Spleen (tissue), 11 donors: Measurements from ENCODE around the gene RGS6. TPM values are rescaled to one million over a fixed set of nuclear protein-coding genes. Genes with fewer than 3 reads are reported as not detected.

ENCODE experiments used
- DNase-seq: peaks from one replicate; pipeline ENCODE4 v3.0.0-alpha.2; 2020
- H3K27ac ChIP-seq, 8 donors: fragments of 200-600 bp; sonication (generic) in 7 of 8; 1 replicate in 4 of 8; 2 replicates in 4 of 8; pipeline versions ENCODE4 v1.5.0 to v1.8.0; 2016 to 2021; ENCODE audit warnings: inconsistent platforms in 4 of 8, mild to moderate bottlenecking in 4 of 8, moderate library complexity in 1 of 8
- H3K27me3 ChIP-seq, 7 donors: fragments of 200-600 bp; sonication (generic) in 6 of 7; replicated peaks in 1 of 7; 1 replicate in 4 of 7; 2 replicates in 3 of 7; pipeline versions ENCODE4 v1.5.0 to v1.8.0; 2016 to 2021; ENCODE audit warnings: inconsistent platforms in 3 of 7, mild to moderate bottlenecking in 1 of 7
- H3K36me3 ChIP-seq, 6 donors: fragments of 200-600 bp; sonication (generic) in 5 of 6; 1 replicate in 4 of 6; 2 replicates in 2 of 6; pipeline versions ENCODE4 v1.5.0 to v1.8.0; 2016 to 2021; ENCODE audit warnings: inconsistent platforms in 2 of 6
- H3K4me1 ChIP-seq, 6 donors: fragments of 200-600 bp; sonication (generic) in 5 of 6; 1 replicate in 3 of 6; 2 replicates in 3 of 6; pipeline versions ENCODE4 v1.5.0 to v1.8.0; 2016 to 2021; ENCODE audit warnings: inconsistent platforms in 3 of 6
- H3K4me3 ChIP-seq, 8 donors: fragments of 200-600 bp; sonication (generic) in 7 of 8; 1 replicate in 4 of 8; 2 replicates in 4 of 8; pipeline versions ENCODE4 v1.5.0 to v1.8.0; 2016 to 2021; ENCODE audit warnings: inconsistent platforms in 4 of 8, mild to moderate bottlenecking in 4 of 8, moderate library complexity in 2 of 8
- H3K9me3 ChIP-seq, 8 donors: fragments of 200-600 bp; sonication (generic) in 7 of 8; 1 replicate in 4 of 8; 2 replicates in 4 of 8; pipeline versions ENCODE4 v1.5.0 to v1.8.0; 2016 to 2021; ENCODE audit warnings: inconsistent platforms in 4 of 8
- CTCF ChIP-seq, 11 experiments: fragments of 200-600 bp in 7 of 11; fragments of 450-650 bp in 4 of 11; sonication (generic) in 4 of 11; IDR thresholded peaks in 8 of 11; conservative IDR thresholded peaks in 3 of 11; 1 replicate in 7 of 11; 2 replicates in 4 of 11; pipeline versions ENCODE4 v1.4.0 to v1.8.0; 2016 to 2021; ENCODE audit warnings: antibody characterized with exemption in 11 of 11, inconsistent platforms in 4 of 11, mild to moderate bottlenecking in 1 of 11
- POLR2A ChIP-seq, 3 donors: fragments of 450-650 bp; IDR thresholded peaks; one replicate each; pipeline ENCODE4 v1.5.1; 2017; ENCODE audit warnings: antibody characterized with exemption in 3 of 3, mild to moderate bottlenecking in 1 of 3
- POLR2AphosphoS5 ChIP-seq, 3 donors: sonication (generic); formaldehyde crosslinking; IDR thresholded peaks; one replicate each; pipeline ENCODE4 v1.5.1; 2017; ENCODE audit warnings: antibody characterized with exemption in 3 of 3
- WGBS, 5 donors: extraction: QIAGEN DNeasy Blood & Tissue Kit in 3 of 5; methylation state at CpG; one replicate each; pipeline versions ENCODE4 v1.1.5 to v1.1.7; 2013 to 2018; 5-methylcytosine and 5-hydroxymethylcytosine counted together
- intact Hi-C: fragments of 100-400 bp; cut with DNase I; formaldehyde crosslinking; loops from one replicate; pipeline ENCODE4 v1.15.0; 2023; ENCODE audit warnings: low total_unique reads
- polyA plus RNA-seq, 3 donors: library from polyadenylated mRNA; stranded (reverse); fragments of 200-250 nt; gene quantifications; one replicate each; pipeline ENCODE4 v1.2.1, GENCODE V29; 2013
- total RNA-seq, 7 donors: library from RNA; depleted of rRNA in 3 of 7; stranded (reverse); fragments of >200 nt in 3 of 7; fragmentation: NEBNext Ultra II Directional in 4 of 7; extraction: Animal tissue kit (Norgen Biotek cat#: 25700) in 4 of 7; gene quantifications; one replicate each; pipeline versions ENCODE4 v1.1.0 to v1.2.1, GENCODE V29; 2016 to 2021
- donor health status: healthy with polysubstance abuse.
- donor health status: DM: no; HTN: no; CAD: no; lungs with moderate emphysema.
- donor health status: DM: no; HTN: no; CAD: no.
- donor health status: Bipolar disorder and iron deficiency.
- donor health status: healthy.
- donor health status: DM: no; HTN: no; CAD: no.
- donor health status: DM: yes; HTN: yes; CAD: no.

Gene RGS6
- total and polyA plus RNA-seq, 10 donors = 0.20 to 8.1 (median 2.3) TPM

GRCh38 chr14:72053651-72054050 is 121.4 kb downstream of the RGS6 start:
- Histone ChIP-seq H3K27ac (no peak overlapping the region), H3K36me3 (no peaks in the 10 kb centered on the region), H3K9me3 (no peaks in the 10 kb centered on the region), H3K27me3 (peaks cover 0 to 20% (median 0%) of the 10 kb centered on the region in 7 donors), H3K4me1 (no peaks in the 10 kb centered on the region), H3K4me3 (no peak overlapping the region)
- 63 to 83% (median 75%) methylated on average over 3 of the region's 3 CpGs for WGBS, 5 donors
- intact Hi-C loops = no loop called here
- DNase-seq = no peak
- TF ChIP-seq CTCF (IDR thresholded peaks at IDR 0.05 in 8 of 11, conservative IDR thresholded peaks at IDR 0.05 in 3 of 11) = no peak

- no peak overlapping the region for H3K4me3 ChIP-seq
- H3K27ac ChIP-seq = no peak overlapping the region
- intact Hi-C loops = no loop called here
- TF ChIP-seq CTCF (IDR thresholded peaks at IDR 0.05 in 8 of 11, conservative IDR thresholded peaks at IDR 0.05 in 3 of 11) (no peak), POLR2AphosphoS5 (IDR thresholded peaks at IDR 0.05) (no peak), POLR2A (IDR thresholded peaks at IDR 0.05) (no peak)
- H3K4me1 ChIP-seq = no peaks in the 10 kb centered on the region
- peaks cover 0 to 20% (median 0%) of the 10 kb centered on the region in 7 donors for H3K27me3 ChIP-seq
- WGBS, 5 donors = 11 to 28% (median 19%) methylated on average over 4 of the region's 4 CpGs
- H3K36me3 ChIP-seq = no peaks in the 10 kb centered on the region
- H3K9me3 ChIP-seq = no peaks in the 10 kb centered on the region
- DNase-seq = no peak
These were observed 122.7 kb downstream of the RGS6 start for GRCh38 chr14:72054911-72055310.

- WGBS, 5 donors = 91 to 94% (median 93%) methylated on average over 4 of the region's 4 CpGs
- Histone ChIP-seq H3K4me3 (no peak overlapping the region), H3K27ac (no peak overlapping the region), H3K9me3 (no peaks in the 10 kb centered on the region), H3K27me3 (peaks cover 0 to 6% (median 0%) of the 10 kb centered on the region in 7 donors), H3K36me3 (no peaks in the 10 kb centered on the region), H3K4me1 (no peaks in the 10 kb centered on the region)
- TF ChIP-seq POLR2A (IDR thresholded peaks at IDR 0.05) (no peak), POLR2AphosphoS5 (IDR thresholded peaks at IDR 0.05) (no peak), CTCF (IDR thresholded peaks at IDR 0.05 in 8 of 11, conservative IDR thresholded peaks at IDR 0.05 in 3 of 11) (no peak)
- no peak for DNase-seq
- intact Hi-C loops = no loop called here
These were observed 125.6 kb downstream of the RGS6 start for GRCh38 chr14:72057701-72058285.

GRCh38 chr14:72060460-72060859 is 128.2 kb downstream of the RGS6 start:
- TF ChIP-seq POLR2AphosphoS5 (IDR thresholded peaks at IDR 0.05) (no peak), CTCF (IDR thresholded peaks at IDR 0.05 in 8 of 11, conservative IDR thresholded peaks at IDR 0.05 in 3 of 11) (no peak)
- WGBS, 5 donors = 48 to 67% (median 56%) methylated on average over 3 of the region's 3 CpGs

More at GRCh38 chr14:72060460-72060859, 128.2 kb downstream of the RGS6 start:
- Histone ChIP-seq H3K9me3 (no peaks in the 10 kb centered on the region), H3K27ac (no peak overlapping the region), H3K27me3 (no peaks in the 10 kb centered on the region), H3K36me3 (no peaks in the 10 kb centered on the region), H3K4me1 (no peaks in the 10 kb centered on the region), H3K4me3 (no peak overlapping the region)
- no peak for DNase-seq
- intact Hi-C loops = no loop called here
